Stimulated activated CD4-positive, alpha-beta T cell treated with anti-CD3 and anti-CD28 coated beads, Interleukin-2, amount 100 ng/mL, for 48 hours (primary cell): ENCODE results near the gene ARID1B.

Experiments
- DNase-seq, 2 donors: peaks; one replicate each; pipeline ENCODE4 v3.0.0-alpha.2; 2020

Gene ARID1B

DNA sequence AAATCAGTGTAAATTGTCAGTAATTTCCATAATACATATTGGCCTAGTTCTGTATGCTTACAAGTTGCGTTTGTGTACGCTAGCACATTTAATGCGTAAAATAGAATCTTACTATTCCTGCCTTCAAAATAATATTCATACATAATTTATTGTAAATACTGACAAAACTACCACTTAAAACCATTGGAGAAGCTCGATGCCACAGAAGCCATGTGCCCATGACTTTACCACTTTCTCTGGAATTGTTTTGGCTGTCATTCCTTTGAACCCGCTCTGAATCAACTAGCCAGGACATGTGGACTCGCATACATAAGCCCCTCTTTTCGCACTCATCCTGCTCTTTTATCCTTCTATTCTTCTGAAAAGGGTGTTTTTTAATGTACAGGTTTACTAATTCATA, 394.6 kb downstream of the ARID1B start:
- no peak for DNase-seq

DNA sequence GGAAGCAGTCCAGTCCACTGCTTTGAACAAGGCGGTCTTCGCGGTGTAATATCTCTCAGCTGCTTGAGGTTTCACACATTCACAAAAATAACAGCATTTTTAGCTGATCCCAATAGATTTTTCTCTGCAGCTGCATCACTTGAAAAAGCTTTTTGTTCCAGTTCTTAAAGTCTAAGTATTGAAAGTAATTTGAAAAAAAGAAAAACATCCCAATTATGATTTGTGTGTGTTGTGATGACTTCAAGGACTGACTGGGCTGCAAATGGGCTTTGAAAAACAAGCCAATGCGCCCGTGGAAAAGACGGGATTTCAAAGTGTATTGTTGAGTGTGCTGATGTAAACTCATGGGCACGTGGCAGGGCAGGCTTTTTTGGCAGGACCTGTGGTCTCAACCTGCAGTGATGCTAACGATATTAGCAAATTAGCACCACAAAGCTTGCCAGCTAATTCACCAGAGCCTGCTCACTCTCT, 395.1 kb downstream of the ARID1B start:
- no peak for DNase-seq

DNA sequence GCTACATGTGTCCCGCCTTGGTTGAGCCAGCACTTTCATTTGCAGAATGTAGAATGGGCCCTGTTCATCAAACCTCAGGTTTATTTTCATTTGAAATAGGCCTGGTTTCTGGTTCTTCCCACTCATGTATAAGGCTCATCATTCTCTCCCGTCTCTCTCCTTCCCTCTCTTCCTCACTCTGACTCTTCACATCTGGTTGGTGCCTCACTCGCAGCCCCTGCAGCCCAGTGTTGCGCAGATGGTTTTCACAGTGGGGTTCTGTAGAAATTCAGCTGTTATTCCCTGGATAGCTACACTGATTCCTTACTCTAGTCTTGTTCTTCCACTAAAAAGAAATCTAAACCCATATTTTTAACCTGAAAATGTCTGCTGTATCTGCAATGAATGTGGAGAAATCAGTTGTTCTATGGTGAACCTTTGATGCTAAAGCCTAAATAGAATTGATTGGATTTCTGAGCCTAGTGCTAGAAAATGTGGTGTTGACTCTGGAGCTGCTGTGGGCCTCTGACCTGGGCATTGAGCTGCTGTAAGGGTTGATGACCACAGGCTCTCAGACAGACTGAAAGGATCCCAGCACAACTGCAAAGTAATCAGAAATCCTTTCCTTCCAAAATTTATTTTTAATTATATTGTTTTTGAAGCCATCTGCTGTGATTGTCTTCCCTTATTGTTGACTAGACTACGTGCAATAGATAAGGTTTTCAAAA, 395.8 kb downstream of the ARID1B start:
- DNase-seq, result no peak

DNA sequence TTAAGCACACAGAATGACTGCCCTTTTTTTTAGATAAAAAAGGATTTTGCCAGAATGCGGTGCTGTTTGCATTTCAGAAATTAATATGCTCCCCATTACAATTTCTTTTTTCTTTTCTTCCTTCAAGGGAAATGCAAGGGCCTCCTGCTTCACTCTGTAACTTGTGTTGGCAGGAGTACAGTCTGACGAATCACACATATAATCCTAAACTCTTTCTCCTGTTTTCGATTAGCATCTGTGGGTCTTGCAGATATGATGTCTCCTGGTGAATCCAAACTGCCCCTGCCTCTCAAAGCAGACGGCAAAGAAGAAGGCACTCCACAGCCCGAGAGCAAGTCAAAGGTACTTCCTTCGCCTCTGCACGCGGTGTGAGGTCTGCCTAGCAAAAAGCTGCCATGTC, 396.6 kb downstream of the ARID1B start:
- DNase-seq, result no peak

DNA sequence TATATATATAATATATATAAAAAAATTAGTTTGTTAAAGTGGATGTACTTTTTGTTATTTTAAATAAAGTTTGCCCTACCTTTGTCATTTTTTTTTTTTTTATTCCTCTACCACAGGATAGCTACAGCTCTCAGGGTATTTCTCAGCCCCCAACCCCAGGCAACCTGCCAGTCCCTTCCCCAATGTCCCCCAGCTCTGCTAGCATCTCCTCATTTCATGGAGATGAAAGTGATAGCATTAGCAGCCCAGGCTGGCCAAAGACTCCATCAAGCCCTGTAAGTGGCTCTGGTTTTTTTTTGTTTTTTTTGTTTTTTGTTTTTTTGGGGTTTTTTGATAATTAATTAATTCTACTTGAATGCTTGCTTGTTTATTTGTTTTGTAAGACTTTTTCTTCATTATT, 397.6 kb downstream of the ARID1B start:
- no peak for DNase-seq

GRCh38 chr6:157177731-157178336, 400.7 kb downstream of the ARID1B start:
- DNase-seq, result no peak

GRCh38 chr6:157181649-157182048, 404.5 kb downstream of the ARID1B start:
- DNase-seq, result no peak

GRCh38 chr6:157182503-157183264, 405.5 kb downstream of the ARID1B start:
- no peak for DNase-seq

DNA sequence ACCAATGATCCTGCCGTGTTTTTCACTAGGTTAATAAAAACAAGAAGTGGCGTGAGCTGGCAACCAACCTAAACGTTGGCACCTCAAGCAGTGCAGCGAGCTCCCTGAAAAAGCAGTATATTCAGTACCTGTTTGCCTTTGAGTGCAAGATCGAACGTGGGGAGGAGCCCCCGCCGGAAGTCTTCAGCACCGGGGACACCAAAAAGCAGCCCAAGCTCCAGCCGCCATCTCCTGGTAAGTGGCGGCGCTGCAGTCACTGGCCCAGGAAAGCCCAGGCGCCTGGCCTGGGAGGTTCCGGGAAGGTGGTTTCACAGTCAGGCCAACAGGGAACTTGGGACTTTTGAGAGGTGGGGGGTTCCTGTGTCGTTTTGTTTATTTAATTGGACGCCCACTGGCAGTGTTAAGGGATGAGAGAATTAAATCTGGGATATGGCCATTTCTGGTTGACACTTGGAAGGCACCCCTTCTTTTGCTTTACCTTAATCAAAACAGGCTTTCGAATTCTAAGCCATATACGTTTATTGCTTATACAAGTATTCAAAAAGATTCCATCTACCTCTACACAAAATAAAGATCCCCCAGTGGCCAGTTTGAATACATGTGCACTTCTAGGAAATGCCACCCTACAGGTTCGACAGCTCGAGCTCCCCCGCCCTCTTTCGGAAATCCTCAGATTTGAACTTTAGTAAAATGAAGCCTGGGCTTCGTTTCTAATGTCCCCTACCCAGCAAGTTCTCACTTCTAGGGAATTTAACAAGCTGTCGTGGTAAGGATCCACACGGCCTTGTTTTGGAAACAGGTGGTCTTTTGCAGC, 407.2 kb downstream of the ARID1B start:
- peak; percentile 48 to 61 for DNase-seq

GRCh38 chr6:157185171-157185570, 408.0 kb downstream of the ARID1B start:
- DNase-seq, result no peak

- no peak for DNase-seq
Measured at GRCh38 chr6:157185986-157186385, 408.8 kb downstream of the ARID1B start.

- no peak for DNase-seq
Measured at GRCh38 chr6:157186785-157187181, 409.6 kb downstream of the ARID1B start.

GRCh38 chr6:157187182-157188083, 410.3 kb downstream of the ARID1B start:
- DNase-seq, result no peak

GRCh38 chr6:157188213-157188612, 411.0 kb downstream of the ARID1B start:
- no peak for DNase-seq

- no peak for DNase-seq
Measured at GRCh38 chr6:157193443-157193996, 416.3 kb downstream of the ARID1B start.

- DNase-seq, result no peak
Measured at GRCh38 chr6:157194110-157194509, 416.9 kb downstream of the ARID1B start.

- DNase-seq, result no peak
Measured at GRCh38 chr6:157194643-157195042, 417.5 kb downstream of the ARID1B start.

GRCh38 chr6:157196391-157196790, 419.2 kb downstream of the ARID1B start:
- no peak for DNase-seq

- DNase-seq, result no peak
Measured at GRCh38 chr6:157198425-157199279, 421.5 kb downstream of the ARID1B start.

DNA sequence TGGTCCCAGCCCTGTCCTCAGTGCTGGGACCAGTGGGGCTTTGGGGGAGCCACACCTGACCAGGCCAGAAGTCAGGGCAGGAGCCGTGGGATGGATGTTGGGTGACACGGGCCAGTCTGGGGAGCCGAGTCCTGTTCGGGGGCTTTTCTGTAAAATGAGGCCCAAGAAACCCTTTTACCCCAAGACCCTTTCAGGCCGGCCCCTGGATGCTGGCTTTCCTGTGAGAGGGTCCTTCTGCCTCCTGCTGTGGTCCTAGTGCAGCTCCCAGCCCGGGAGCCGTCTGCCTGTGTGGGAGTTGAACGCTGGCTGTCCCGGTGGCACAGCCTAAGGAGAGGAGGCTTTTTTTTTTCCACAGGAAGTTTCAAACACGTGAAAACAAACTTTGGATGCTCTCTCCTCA, 422.9 kb downstream of the ARID1B start:
- no peak for DNase-seq

GRCh38 chr6:157200611-157201010, 423.4 kb downstream of the ARID1B start:
- DNase-seq, result no peak
